Endothelial cell of umbilical vein (primary cell): ENCODE data around the gene BCL11B. TPM values are rescaled to one million over a fixed set of nuclear protein-coding genes. Genes with fewer than 3 reads are reported as not detected.

Experiments
- BruUV-seq: library from RNA; stranded (reverse); fragments of 400-500 nt; replicated peaks from 2 replicates; lab custom pipeline; 2021; lab: Mats Ljungman, UMichigan
- CTCF ChIA-PET: fragments of 300-600, 350-600 bp; sonication (Branson Sonifier 250); formaldehyde crosslinking; loops from one replicate; lab custom pipeline; 2021; ENCODE audit warnings: antibody characterized with exemption, inconsistent platforms; lab: Charles Lee
- POLR2A ChIA-PET: fragments of 300-600, 350-600 bp; sonication (Branson Sonifier 250); formaldehyde crosslinking; loops from one replicate; lab custom pipeline; 2021; ENCODE audit warnings: antibody characterized with exemption, inconsistent platforms; lab: Charles Lee
- DNase-seq: peaks from one replicate; pipeline ENCODE4 v3.0.0-alpha.2; 2011; ENCODE audit warnings: low read depth, low spot score
- FAIRE-seq: peaks from 2 replicates; lab custom pipeline; 2011; peaks lifted over from hg19 to GRCh38; lab: Jason Lieb, UNC
- H2AFZ ChIP-seq: 2 replicates; pipeline ENCODE4 v1.6.0; 2012; ENCODE audit warnings: low read depth, low read length, control low read depth, inconsistent platforms
- H3K27ac ChIP-seq: 2 replicates; pipeline ENCODE4 v1.5.1; 2011; ENCODE audit warnings: low read depth, mild to moderate bottlenecking, control low read depth, low read length, moderate library complexity; ENCODE audit not compliant: insufficient read depth
- H3K27me3 ChIP-seq, 2 experiments: 2 replicates each; pipeline versions ENCODE4 v1.6.0 to v1.6.1; 2011; ENCODE audit warnings: low read length in 2 of 2, mixed read lengths in 1 of 2; ENCODE audit not compliant: control insufficient read depth in 2 of 2, insufficient read depth in 2 of 2
- H3K36me3 ChIP-seq, 2 experiments: 2 replicates in 1 of 2; 3 replicates in 1 of 2; pipeline ENCODE4 v1.5.1; 2011; ENCODE audit warnings: low read length in 2 of 2, mild to moderate bottlenecking in 1 of 2, moderate library complexity in 1 of 2; ENCODE audit not compliant: control insufficient read depth in 2 of 2, insufficient read depth in 2 of 2; ENCODE audit errors: extremely low read depth in 1 of 2
- H3K4me1 ChIP-seq: 3 replicates; pipeline ENCODE4 v1.5.1; 2011; ENCODE audit warnings: mild to moderate bottlenecking, low read length; ENCODE audit not compliant: control insufficient read depth, insufficient read depth; ENCODE audit errors: extremely low read depth
- H3K4me2 ChIP-seq: 2 replicates; pipeline ENCODE4 v1.6.1; 2011; ENCODE audit warnings: low read length, control low read depth, mixed read lengths; ENCODE audit not compliant: insufficient read depth
- H3K4me3 ChIP-seq, 3 experiments: fragments of 200-600 bp in 1 of 3; sonication (generic), shearing (Covaris generic) in 1 of 3; replicated peaks in 1 of 3; 2 replicates each; pipeline ENCODE4 v1.5.1; 2011 to 2016; ENCODE audit warnings: control low read depth in 3 of 3, low read length in 3 of 3, mild to moderate bottlenecking in 2 of 3, inconsistent platforms in 1 of 3, low read depth in 1 of 3, moderate library complexity in 1 of 3; ENCODE audit not compliant: insufficient read depth in 1 of 3
- H3K79me2 ChIP-seq: 2 replicates; pipeline ENCODE4 v1.6.0; 2012; ENCODE audit warnings: low read length, inconsistent platforms; ENCODE audit not compliant: control insufficient read depth, insufficient read depth
- H3K9ac ChIP-seq: replicated peaks from 2 replicates; pipeline ENCODE3; 2011; ENCODE audit warnings: low read length, control low read depth; ENCODE audit not compliant: insufficient read depth; ENCODE audit errors: extremely low read depth
- H3K9me1 ChIP-seq: replicated peaks from 3 replicates; pipeline ENCODE4 v1.6.0; 2011; ENCODE audit warnings: mild to moderate bottlenecking, low read length; ENCODE audit not compliant: control insufficient read depth, insufficient read depth; ENCODE audit errors: extremely low read depth
- H3K9me3 ChIP-seq: replicated peaks from 2 replicates; pipeline ENCODE4 v1.5.1; 2012; ENCODE audit warnings: low read length, inconsistent platforms; ENCODE audit not compliant: control insufficient read depth, insufficient read depth
- H4K20me1 ChIP-seq: replicated peaks from 2 replicates; pipeline ENCODE3; 2011; ENCODE audit warnings: mild to moderate bottlenecking, low read length; ENCODE audit not compliant: control insufficient read depth, insufficient read depth; ENCODE audit errors: extremely low read depth
- EZH2 ChIP-seq: IDR thresholded peaks from 2 replicates; pipeline ENCODE4 v1.6.1; 2012; ENCODE audit warnings: borderline replicate concordance, low read depth, mild to moderate bottlenecking, moderate library complexity, low read length, inconsistent platforms; ENCODE audit not compliant: severe bottlenecking
- FOS ChIP-seq: IDR thresholded peaks from 2 replicates; pipeline ENCODE4 v1.6.1; 2011; ENCODE audit warnings: mild to moderate bottlenecking, low read length, moderate library complexity, borderline replicate concordance; ENCODE audit not compliant: insufficient read depth
- GATA2 ChIP-seq: IDR thresholded peaks from 2 replicates; pipeline ENCODE4 v1.7.0; 2011; ENCODE audit warnings: low read depth, mild to moderate bottlenecking, moderate library complexity, mixed read lengths, low read length; ENCODE audit not compliant: insufficient read length, insufficient read depth
- JUN ChIP-seq: IDR thresholded peaks from 2 replicates; pipeline ENCODE4 v1.6.1; 2011; ENCODE audit warnings: borderline replicate concordance, low read depth; ENCODE audit not compliant: insufficient read length, insufficient read depth
- MYC ChIP-seq: IDR thresholded peaks from one replicate; pipeline ENCODE4 v1.6.1; 2011; ENCODE audit warnings: mild to moderate bottlenecking, low read depth, low read length
- POLR2A ChIP-seq: IDR thresholded peaks from 2 replicates; pipeline ENCODE4 v1.6.1; 2012; ENCODE audit warnings: low read depth, mild to moderate bottlenecking, control low read depth, low read length
- POLR2AphosphoS5 ChIP-seq: IDR thresholded peaks from 2 replicates; pipeline ENCODE4 v1.6.1; 2012; ENCODE audit warnings: low read depth, mild to moderate bottlenecking, control low read depth, low read length, moderate library complexity; ENCODE audit not compliant: insufficient read depth
- dilution Hi-C: fragments of 300-500 bp; cut with MboI; formaldehyde crosslinking; loops from one replicate; pipeline ENCODE4 v1.15.0; 2019; ENCODE audit warnings: low sequenced_read_pairs; ENCODE audit not compliant: extremely low pct_ligation_motif_present
- intact Hi-C: fragments of 100-400 bp; cut with micrococcal nuclease; formaldehyde crosslinking; loops from one replicate; pipeline ENCODE4 v1.10.0; 2022
- polyA plus RNA-seq, 4 experiments: library from polyadenylated mRNA; depleted of rRNA in 3 of 4; stranded (reverse) in 3 of 4; unstranded in 1 of 4; fragments of >200 nt; gene quantifications; 2 replicates each; pipeline versions ENCODE4 v1.2.1 to v1.2.3, GENCODE V29; 2011 to 2012; ENCODE audit warnings: missing spikeins in 1 of 4
- total RNA-seq: library from RNA; stranded (reverse); gene quantifications from 2 replicates; pipeline ENCODE4 v1.2.3, GENCODE V29; 2021
- TF ChIP-seq, protein P1 (sequence below), 2 donors: IDR thresholded peaks; 1 replicate in 1 of 2; 2 replicates in 1 of 2; pipeline ENCODE4 v1.5.1; 2011; ENCODE audit warnings: low read length in 2 of 2, mild to moderate bottlenecking in 2 of 2, moderate library complexity in 2 of 2, control low read depth in 1 of 2, inconsistent platforms in 1 of 2, low read depth in 1 of 2; ENCODE audit not compliant: insufficient read depth in 1 of 2; ENCODE audit errors: extremely low read depth in 1 of 2
- TF ChIP-seq, protein P2 (sequence below): IDR thresholded peaks from 2 replicates; pipeline ENCODE4 v1.6.1; 2011; ENCODE audit not compliant: insufficient read depth, insufficient read length

Gene BCL11B
- total and polyA plus RNA-seq, 2 donors (not counting 3 experiments of a cell fraction or from before 2014, with no cell fraction given) = 0.03 to 0.07 TPM

DNA sequence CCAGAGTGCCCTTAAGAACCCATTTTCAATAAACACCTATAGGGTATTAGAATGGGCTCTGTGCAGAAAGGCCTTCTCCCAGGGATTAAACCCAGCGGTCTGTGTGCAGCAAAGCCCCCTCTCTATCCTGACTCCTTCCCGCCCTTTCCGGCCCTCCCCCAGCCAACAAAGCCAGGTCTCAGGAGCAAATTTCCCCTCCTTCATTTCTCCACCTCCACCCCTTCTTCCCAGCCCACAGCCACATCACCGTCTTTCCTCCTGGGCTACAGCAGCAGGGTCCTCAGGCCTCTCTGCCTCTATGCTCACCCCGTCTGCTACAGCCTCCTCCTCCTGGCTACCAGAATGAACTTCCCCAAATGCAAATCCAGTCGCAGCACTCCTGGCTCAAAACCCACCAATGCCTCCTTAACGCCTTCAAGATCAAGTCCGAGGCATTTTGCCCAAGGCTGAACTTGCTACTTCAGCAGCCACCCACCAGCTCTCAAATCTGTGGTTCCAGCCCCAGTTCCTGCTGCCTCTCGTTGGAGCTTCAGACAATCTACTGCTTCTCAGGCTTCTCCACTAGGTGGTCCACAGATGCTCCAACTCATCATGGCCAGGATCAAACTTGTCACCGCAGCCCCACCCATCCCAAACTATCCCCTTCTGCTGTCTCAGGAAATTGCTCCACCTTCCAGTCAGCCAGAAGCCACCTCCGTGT is 134.8 kb downstream of the BCL11B start:
- DNase-seq (no peak), FAIRE-seq (no peak)
- H3K79me2 ChIP-seq = no peaks in the 10 kb centered on the region
- H4K20me1 ChIP-seq = no peaks in the 10 kb centered on the region
- intact Hi-C loops = no loop called here
- H3K27ac ChIP-seq = no peak overlapping the region
- no TSS peak for BruUV-seq
- no peak overlapping the region for H2AFZ ChIP-seq
- ChIA-PET CTCF (no interaction called here), POLR2A (no interaction called here)
- no peaks in the 10 kb centered on the region for H3K27me3 ChIP-seq
- TF ChIP-seq FOS = no peak
- no peak for TF ChIP-seq EZH2
- no peak for TF ChIP-seq GATA2
- TF ChIP-seq POLR2AphosphoS5 = no peak
- TF ChIP-seq POLR2A = no peak
- no peak for TF ChIP-seq JUN
- TF ChIP-seq, protein P1, sequence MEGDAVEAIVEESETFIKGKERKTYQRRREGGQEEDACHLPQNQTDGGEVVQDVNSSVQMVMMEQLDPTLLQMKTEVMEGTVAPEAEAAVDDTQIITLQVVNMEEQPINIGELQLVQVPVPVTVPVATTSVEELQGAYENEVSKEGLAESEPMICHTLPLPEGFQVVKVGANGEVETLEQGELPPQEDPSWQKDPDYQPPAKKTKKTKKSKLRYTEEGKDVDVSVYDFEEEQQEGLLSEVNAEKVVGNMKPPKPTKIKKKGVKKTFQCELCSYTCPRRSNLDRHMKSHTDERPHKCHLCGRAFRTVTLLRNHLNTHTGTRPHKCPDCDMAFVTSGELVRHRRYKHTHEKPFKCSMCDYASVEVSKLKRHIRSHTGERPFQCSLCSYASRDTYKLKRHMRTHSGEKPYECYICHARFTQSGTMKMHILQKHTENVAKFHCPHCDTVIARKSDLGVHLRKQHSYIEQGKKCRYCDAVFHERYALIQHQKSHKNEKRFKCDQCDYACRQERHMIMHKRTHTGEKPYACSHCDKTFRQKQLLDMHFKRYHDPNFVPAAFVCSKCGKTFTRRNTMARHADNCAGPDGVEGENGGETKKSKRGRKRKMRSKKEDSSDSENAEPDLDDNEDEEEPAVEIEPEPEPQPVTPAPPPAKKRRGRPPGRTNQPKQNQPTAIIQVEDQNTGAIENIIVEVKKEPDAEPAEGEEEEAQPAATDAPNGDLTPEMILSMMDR (IDR thresholded peaks at IDR 0.05; ENCODE audit: extremely low read depth in 1 of 2, insufficient read depth in 1 of 2, low read depth in 1 of 2, low read length in 2 of 2) = no peak
- TF ChIP-seq, protein P2, sequence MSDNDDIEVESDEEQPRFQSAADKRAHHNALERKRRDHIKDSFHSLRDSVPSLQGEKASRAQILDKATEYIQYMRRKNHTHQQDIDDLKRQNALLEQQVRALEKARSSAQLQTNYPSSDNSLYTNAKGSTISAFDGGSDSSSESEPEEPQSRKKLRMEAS = no peak
- TF ChIP-seq MYC = no peak
- no peak overlapping the region for H3K9ac ChIP-seq
- no peaks in the 10 kb centered on the region for H3K9me1 ChIP-seq
- no peak overlapping the region for H3K4me3 ChIP-seq
- no peak overlapping the region for H3K4me2 ChIP-seq
- no peaks in the 10 kb centered on the region for H3K36me3 ChIP-seq
- dilution Hi-C loops = no loop called here
- peaks cover 10% of the 10 kb centered on the region for H3K9me3 ChIP-seq
- H3K4me1 ChIP-seq = no peaks in the 10 kb centered on the region
